ENCODE measurements around the gene RPS3. TPM values are rescaled to one million over a fixed set of nuclear protein-coding genes. Genes with fewer than 3 reads are reported as not detected.

The RPS3 gene
- polyA plus RNA-seq, 3 donors, result 1,248 to 1,563 (median 1,448) TPM

GRCh38 chr11:75435571-75435925 is 36.2 kb downstream of the RPS3 start:
- no peak overlapping the region for H3K4me3 Mint-ChIP-seq
- H3K36me3 Mint-ChIP-seq, result peaks cover 31 to 41% of the 10 kb centered on the region in 2 donors
- DNase-seq, result no peak
- Histone ChIP-seq H3K36me3 (replicated peaks in 1 of 2; ENCODE audit: control insufficient read depth in 1 of 2, insufficient read depth in 2 of 2, low read length in 2 of 2) (peaks cover 0 to 18% of the 10 kb centered on the region in 2 donors), H3K79me2 (ENCODE audit: insufficient read depth, low read length) (no peaks in the 10 kb centered on the region), H3K4me3 (replicated peaks in 1 of 3; ENCODE audit: low read depth in 2 of 3, low read length in 3 of 3) (no peak overlapping the region), H2AFZ (ENCODE audit: insufficient read depth, low read depth, low read length, poor library complexity, severe bottlenecking) (no peak overlapping the region), H3K27me3 (ENCODE audit: control insufficient read depth in 2 of 2, insufficient read depth in 2 of 2, low read length in 2 of 2) (peaks cover 21 to 33% of the 10 kb centered on the region in 2 donors), H3K4me1 (ENCODE audit: control insufficient read depth in 1 of 2, insufficient read depth in 2 of 2, low read length in 2 of 2) (peaks cover 5 to 15% of the 10 kb centered on the region in 2 donors), H3K27ac (ENCODE audit: low read depth in 1 of 2, low read length in 2 of 2) (no peak overlapping the region), H3K9me3 (replicated peaks in 1 of 2; ENCODE audit: control insufficient read depth in 1 of 2, insufficient read depth in 1 of 2, low read length in 2 of 2) (peaks cover 0 to 11% of the 10 kb centered on the region in 2 donors), H4K20me1 (ENCODE audit: insufficient read depth, low read length) (no peaks in the 10 kb centered on the region), H3K4me2 (replicated peaks; ENCODE audit: extremely low read depth, low read length, poor library complexity, severe bottlenecking) (no peak overlapping the region), H3K9ac (ENCODE audit: insufficient read depth, low read length, poor library complexity, severe bottlenecking) (no peak overlapping the region)
- TF ChIP-seq CTCF (IDR thresholded peaks at IDR 0.05), result no peak
- no peak overlapping the region for H3K27ac Mint-ChIP-seq
- H3K9me3 Mint-ChIP-seq, result peaks cover 1 to 8% (median 4%) of the 10 kb centered on the region in 7 donors
- WGBS (ENCODE audit: insufficient coverage), result 96% methylated on average over 9 of the region's 9 CpGs
- peaks cover 32 to 37% (median 35%) of the 10 kb centered on the region in 3 donors for H3K27me3 Mint-ChIP-seq (ENCODE audit: low read depth in 3 of 3)
- peaks cover 12% of the 10 kb centered on the region for H3K4me1 Mint-ChIP-seq
- intact Hi-C loops (cut with micrococcal nuclease), result no loop called here

GRCh38 chr11:75436806-75437205 is 37.5 kb downstream of the RPS3 start:
- 97% methylated on average over 8 of the region's 9 CpGs for WGBS (ENCODE audit: insufficient coverage)
- H3K4me1 Mint-ChIP-seq, result peaks cover 4% of the 10 kb centered on the region
- H3K27ac Mint-ChIP-seq, result no peak overlapping the region
- Histone ChIP-seq H2AFZ (ENCODE audit: insufficient read depth, low read depth, low read length, poor library complexity, severe bottlenecking) (no peak overlapping the region), H3K9me3 (replicated peaks in 1 of 2; ENCODE audit: control insufficient read depth in 1 of 2, insufficient read depth in 1 of 2, low read length in 2 of 2) (no peaks in the 10 kb centered on the region), H3K36me3 (replicated peaks in 1 of 2; ENCODE audit: control insufficient read depth in 1 of 2, insufficient read depth in 2 of 2, low read length in 2 of 2) (peaks cover 0 to 18% of the 10 kb centered on the region in 2 donors), H3K4me2 (replicated peaks; ENCODE audit: extremely low read depth, low read length, poor library complexity, severe bottlenecking) (no peak overlapping the region), H3K9ac (ENCODE audit: insufficient read depth, low read length, poor library complexity, severe bottlenecking) (no peak overlapping the region), H3K27ac (ENCODE audit: low read depth in 1 of 2, low read length in 2 of 2) (no peak overlapping the region), H3K27me3 (ENCODE audit: control insufficient read depth in 2 of 2, insufficient read depth in 2 of 2, low read length in 2 of 2) (peaks cover 9 to 21% of the 10 kb centered on the region in 2 donors), H4K20me1 (ENCODE audit: insufficient read depth, low read length) (no peaks in the 10 kb centered on the region), H3K4me3 (replicated peaks in 1 of 3; ENCODE audit: low read depth in 2 of 3, low read length in 3 of 3) (no peak overlapping the region), H3K4me1 (ENCODE audit: control insufficient read depth in 1 of 2, insufficient read depth in 2 of 2, low read length in 2 of 2) (peaks cover 0 to 3% of the 10 kb centered on the region in 2 donors), H3K79me2 (ENCODE audit: insufficient read depth, low read length) (no peaks in the 10 kb centered on the region)
- peaks cover 34 to 41% of the 10 kb centered on the region in 2 donors for H3K36me3 Mint-ChIP-seq
- no peak for TF ChIP-seq CTCF (IDR thresholded peaks at IDR 0.05)
- DNase-seq, result no peak
- intact Hi-C loops (cut with micrococcal nuclease), result no loop called here
- H3K4me3 Mint-ChIP-seq, result no peak overlapping the region
- peaks cover 20 to 24% (median 23%) of the 10 kb centered on the region in 3 donors for H3K27me3 Mint-ChIP-seq (ENCODE audit: low read depth in 3 of 3)
- H3K9me3 Mint-ChIP-seq, result peaks cover 0 to 4% (median 0%) of the 10 kb centered on the region in 7 donors

All from CD14-positive monocyte (primary cell).